ENCODE data around the gene HSPA2. TPM values are rescaled to one million over a fixed set of nuclear protein-coding genes. Genes with fewer than 3 reads are reported as not detected.
"Not testable (repeated sequence)": the region's sequence is repeated elsewhere in the genome, so short reads cannot be mapped to it uniquely, and the experiment has no call there.

HSPA2 gene
- polyA plus RNA-seq, 1 donor (not counting 4 experiments of a cell fraction or from before 2014, with no cell fraction given): 12.0 TPM

DNA sequence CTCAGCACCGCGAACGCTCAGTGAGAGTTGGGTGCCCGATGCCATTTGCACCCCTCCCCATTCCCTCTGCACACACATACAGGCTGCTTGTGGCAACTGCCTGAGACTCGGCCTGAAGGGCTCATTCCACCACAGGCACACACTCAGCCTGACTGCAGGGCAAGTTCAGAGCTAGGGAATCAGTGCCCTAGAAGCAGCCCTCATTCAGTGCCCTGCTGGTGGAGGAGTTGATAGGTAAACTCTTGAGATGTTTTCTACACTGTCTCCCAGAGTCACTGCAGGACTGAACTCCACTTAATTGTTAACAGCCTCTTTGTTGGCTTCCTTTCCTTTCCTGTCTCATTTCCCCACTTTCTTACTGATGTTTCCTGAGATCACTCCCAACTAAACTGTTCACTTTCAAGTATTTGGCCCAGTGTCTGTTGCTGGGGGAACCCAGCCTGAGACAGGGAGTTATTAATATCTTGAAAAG, 26.1 kb downstream of the HSPA2 start:
- no peaks in the 10 kb centered on the region for H3K27me3 ChIP-seq (ENCODE audit: control insufficient read depth, extremely low read depth, insufficient read depth, low read length)
- FAIRE-seq (no peak), DNase-seq (ENCODE audit: low read depth, low spot score) (no peak)
- peaks cover 9% of the 10 kb centered on the region for H3K4me1 ChIP-seq (ENCODE audit: control insufficient read depth, extremely low read depth, insufficient read depth, low read length)
- dilution Hi-C loops (cut with MboI; ENCODE audit: extremely low pct_ligation_motif_present, low sequenced_read_pairs): no loop called here
- no peaks in the 10 kb centered on the region for H3K36me3 ChIP-seq (ENCODE audit: control insufficient read depth in 2 of 2, extremely low read depth in 1 of 2, insufficient read depth in 2 of 2, low read length in 2 of 2)
- TF ChIP-seq CTCF (optimal IDR thresholded peaks at IDR 0.05 in 1 of 3, IDR thresholded peaks at IDR 0.05 in 1 of 3, conservative IDR thresholded peaks at IDR 0.05 in 1 of 3; ENCODE audit: extremely low read depth in 1 of 3, insufficient read depth in 2 of 3, low read length in 3 of 3): no peak
- TF ChIP-seq EZH2 (IDR thresholded peaks at IDR 0.05; ENCODE audit: low read length): no peak
- H3K9me1 ChIP-seq (ENCODE audit: control insufficient read depth, extremely low read depth, insufficient read depth, low read length): no peaks in the 10 kb centered on the region
- H3K4me3 ChIP-seq (ENCODE audit: control insufficient read depth in 2 of 3, extremely low read depth in 1 of 3, insufficient read depth in 2 of 3, low read depth in 1 of 3, low read length in 3 of 3): no peak overlapping the region
- H3K9ac ChIP-seq (ENCODE audit: control insufficient read depth, extremely low read depth, insufficient read depth, low read length): no peak overlapping the region
- peak overlapping the region; percentile 8 for H2AFZ ChIP-seq (ENCODE audit: control insufficient read depth, low read length)
- no peaks in the 10 kb centered on the region for H3K9me3 ChIP-seq (ENCODE audit: control insufficient read depth, low read depth, low read length)
- no peak overlapping the region for H3K27ac ChIP-seq (ENCODE audit: control insufficient read depth, insufficient read depth, low read length)
- no peaks in the 10 kb centered on the region for H3K79me2 ChIP-seq (ENCODE audit: control insufficient read depth, insufficient read depth, low read length)
- H3K4me2 ChIP-seq (ENCODE audit: control insufficient read depth, extremely low read depth, insufficient read depth, low read depth, low read length): no peak overlapping the region
- H4K20me1 ChIP-seq (ENCODE audit: control insufficient read depth, extremely low read depth, insufficient read depth, low read length): no peaks in the 10 kb centered on the region

- H3K79me2 ChIP-seq (ENCODE audit: control insufficient read depth, insufficient read depth, low read length): no peaks in the 10 kb centered on the region
- TF ChIP-seq CTCF (optimal IDR thresholded peaks at IDR 0.05 in 1 of 3, IDR thresholded peaks at IDR 0.05 in 1 of 3, conservative IDR thresholded peaks at IDR 0.05 in 1 of 3; ENCODE audit: extremely low read depth in 1 of 3, insufficient read depth in 2 of 3, low read length in 3 of 3) (no peak), EZH2 (IDR thresholded peaks at IDR 0.05; ENCODE audit: low read length) (no peak)
- H3K27ac ChIP-seq (ENCODE audit: control insufficient read depth, insufficient read depth, low read length): no peak overlapping the region
- no peaks in the 10 kb centered on the region for H3K36me3 ChIP-seq (ENCODE audit: control insufficient read depth in 2 of 2, extremely low read depth in 1 of 2, insufficient read depth in 2 of 2, low read length in 2 of 2)
- FAIRE-seq (peak; percentile 94), DNase-seq (ENCODE audit: low read depth, low spot score) (peak; percentile 13)
- dilution Hi-C loops (cut with MboI; ENCODE audit: extremely low pct_ligation_motif_present, low sequenced_read_pairs): no loop called here
- no peak overlapping the region for H3K4me3 ChIP-seq (ENCODE audit: control insufficient read depth in 2 of 3, extremely low read depth in 1 of 3, insufficient read depth in 2 of 3, low read depth in 1 of 3, low read length in 3 of 3)
- peaks cover 9% of the 10 kb centered on the region for H3K4me1 ChIP-seq (ENCODE audit: control insufficient read depth, extremely low read depth, insufficient read depth, low read length)
- no peak overlapping the region for H3K9ac ChIP-seq (ENCODE audit: control insufficient read depth, extremely low read depth, insufficient read depth, low read length)
- H3K4me2 ChIP-seq (ENCODE audit: control insufficient read depth, extremely low read depth, insufficient read depth, low read depth, low read length): peak overlapping the region; percentile 44
- H3K9me1 ChIP-seq (ENCODE audit: control insufficient read depth, extremely low read depth, insufficient read depth, low read length): no peaks in the 10 kb centered on the region
- no peaks in the 10 kb centered on the region for H3K9me3 ChIP-seq (ENCODE audit: control insufficient read depth, low read depth, low read length)
- no peaks in the 10 kb centered on the region for H4K20me1 ChIP-seq (ENCODE audit: control insufficient read depth, extremely low read depth, insufficient read depth, low read length)
- no peak overlapping the region for H2AFZ ChIP-seq (ENCODE audit: control insufficient read depth, low read length)
- H3K27me3 ChIP-seq (ENCODE audit: control insufficient read depth, extremely low read depth, insufficient read depth, low read length): no peaks in the 10 kb centered on the region
Measured at GRCh38 chr14:64569138-64569631, 28.6 kb downstream of the HSPA2 start.

DNA sequence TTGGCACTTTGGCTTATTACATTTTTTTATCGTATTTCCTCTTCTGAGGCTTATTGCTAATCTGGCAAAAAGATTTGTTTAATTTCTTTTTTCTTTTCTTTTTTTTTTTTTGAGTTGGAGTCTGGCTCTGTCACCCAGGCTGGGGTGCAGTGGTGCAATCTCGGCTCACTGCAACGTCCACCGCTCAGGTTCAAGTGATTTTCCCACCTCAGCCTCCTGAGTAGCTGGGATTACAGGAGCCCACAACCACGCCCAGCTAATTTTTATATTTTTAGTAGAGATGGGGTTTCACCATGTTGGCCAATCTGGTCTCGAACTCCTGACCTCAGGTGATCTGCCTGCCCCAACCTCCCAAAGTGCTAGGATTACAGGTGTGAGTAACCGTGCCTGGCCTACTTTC, 29.1 kb downstream of the HSPA2 start:
- peak overlapping the region; percentile 44 for H3K4me2 ChIP-seq (ENCODE audit: control insufficient read depth, extremely low read depth, insufficient read depth, low read depth, low read length)
- dilution Hi-C loops (cut with MboI; ENCODE audit: extremely low pct_ligation_motif_present, low sequenced_read_pairs); H3K4me3 ChIP-seq (ENCODE audit: control insufficient read depth in 2 of 3, extremely low read depth in 1 of 3, insufficient read depth in 2 of 3, low read depth in 1 of 3, low read length in 3 of 3); H3K4me1 ChIP-seq (ENCODE audit: control insufficient read depth, extremely low read depth, insufficient read depth, low read length); H3K36me3 ChIP-seq (ENCODE audit: control insufficient read depth in 2 of 2, extremely low read depth in 1 of 2, insufficient read depth in 2 of 2, low read length in 2 of 2); H3K79me2 ChIP-seq (ENCODE audit: control insufficient read depth, insufficient read depth, low read length); H3K9me3 ChIP-seq (ENCODE audit: control insufficient read depth, low read depth, low read length); H3K27ac ChIP-seq (ENCODE audit: control insufficient read depth, insufficient read depth, low read length); FAIRE-seq; H2AFZ ChIP-seq (ENCODE audit: control insufficient read depth, low read length); DNase-seq (ENCODE audit: low read depth, low spot score); H3K27me3 ChIP-seq (ENCODE audit: control insufficient read depth, extremely low read depth, insufficient read depth, low read length); H3K9ac ChIP-seq (ENCODE audit: control insufficient read depth, extremely low read depth, insufficient read depth, low read length); H4K20me1 ChIP-seq (ENCODE audit: control insufficient read depth, extremely low read depth, insufficient read depth, low read length); H3K9me1 ChIP-seq (ENCODE audit: control insufficient read depth, extremely low read depth, insufficient read depth, low read length): not testable (repeated sequence)
